ENCODE data around the gene BBS4.

DNA sequence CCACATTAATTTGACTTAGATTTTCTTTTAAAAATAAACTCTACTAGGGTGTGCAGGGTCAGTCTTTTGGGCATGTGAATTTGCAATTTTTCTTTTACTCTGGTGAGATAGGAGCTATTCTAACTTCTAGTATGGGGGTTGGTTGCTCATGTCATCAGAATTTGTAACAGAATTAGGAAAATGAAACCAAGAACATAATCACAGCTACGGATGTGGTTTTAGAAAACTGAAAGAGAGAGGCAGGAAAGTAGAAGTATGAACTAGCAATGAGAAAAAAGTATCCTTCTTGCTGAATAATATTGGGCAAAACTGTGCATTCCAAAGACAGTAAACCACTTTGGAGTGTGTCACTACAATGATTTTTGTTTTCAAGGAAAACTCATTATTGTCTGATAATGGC is 54.2 kb downstream of the BBS4 start:
- TF ChIP-seq, protein P1, sequence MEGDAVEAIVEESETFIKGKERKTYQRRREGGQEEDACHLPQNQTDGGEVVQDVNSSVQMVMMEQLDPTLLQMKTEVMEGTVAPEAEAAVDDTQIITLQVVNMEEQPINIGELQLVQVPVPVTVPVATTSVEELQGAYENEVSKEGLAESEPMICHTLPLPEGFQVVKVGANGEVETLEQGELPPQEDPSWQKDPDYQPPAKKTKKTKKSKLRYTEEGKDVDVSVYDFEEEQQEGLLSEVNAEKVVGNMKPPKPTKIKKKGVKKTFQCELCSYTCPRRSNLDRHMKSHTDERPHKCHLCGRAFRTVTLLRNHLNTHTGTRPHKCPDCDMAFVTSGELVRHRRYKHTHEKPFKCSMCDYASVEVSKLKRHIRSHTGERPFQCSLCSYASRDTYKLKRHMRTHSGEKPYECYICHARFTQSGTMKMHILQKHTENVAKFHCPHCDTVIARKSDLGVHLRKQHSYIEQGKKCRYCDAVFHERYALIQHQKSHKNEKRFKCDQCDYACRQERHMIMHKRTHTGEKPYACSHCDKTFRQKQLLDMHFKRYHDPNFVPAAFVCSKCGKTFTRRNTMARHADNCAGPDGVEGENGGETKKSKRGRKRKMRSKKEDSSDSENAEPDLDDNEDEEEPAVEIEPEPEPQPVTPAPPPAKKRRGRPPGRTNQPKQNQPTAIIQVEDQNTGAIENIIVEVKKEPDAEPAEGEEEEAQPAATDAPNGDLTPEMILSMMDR (conservative IDR thresholded peaks at IDR 0.05 in 1 of 2, IDR thresholded peaks at IDR 0.05 in 1 of 2; ENCODE audit: extremely low read depth in 1 of 2, insufficient read depth in 1 of 2, low read depth in 1 of 2, low read length in 2 of 2), result no peak
- TF ChIP-seq EZH2 (IDR thresholded peaks at IDR 0.05; ENCODE audit: borderline replicate concordance, low read length), result no peak

All from mammary epithelial cell (primary cell).